Activated T-helper 9 cell treated with anti-CD3 and anti-CD28 coated beads, Interleukin-2, amount 50 U/mL, for 16 hours (primary cell): Measurements from ENCODE around the gene TMPO.
A peak's percentile ranks its signal among the peaks of the same experiment; 100 is the strongest.
"Not testable (repeated sequence)": the region's sequence is repeated elsewhere in the genome, so short reads cannot be mapped to it uniquely, and the experiment has no call there.

Experiments used
- DNase-seq: peaks from one replicate; pipeline ENCODE4 v3.0.0-alpha.2; 2020; ENCODE audit warnings: low read depth

Gene TMPO

DNA sequence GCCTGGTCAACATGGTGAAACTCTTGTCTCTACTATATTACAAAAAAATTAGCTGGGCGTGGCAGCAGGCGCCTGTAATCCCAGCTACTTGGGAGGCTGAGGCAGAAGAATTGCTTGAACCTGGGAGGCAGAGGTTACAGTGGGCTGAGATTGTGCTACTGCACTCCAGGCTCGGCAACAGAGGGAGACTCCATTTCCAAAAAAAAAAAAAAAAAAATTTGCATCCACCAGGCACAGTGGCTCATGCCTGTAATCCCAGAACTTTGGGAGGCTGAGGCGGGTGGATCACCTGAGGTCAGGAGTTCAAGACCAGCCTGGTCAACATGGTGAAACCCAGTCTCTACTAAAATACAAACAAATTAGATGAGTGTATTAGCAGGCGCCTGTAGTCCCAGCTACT, 3.6 kb upstream of the TMPO start:
- DNase-seq, result not testable (repeated sequence)

DNA sequence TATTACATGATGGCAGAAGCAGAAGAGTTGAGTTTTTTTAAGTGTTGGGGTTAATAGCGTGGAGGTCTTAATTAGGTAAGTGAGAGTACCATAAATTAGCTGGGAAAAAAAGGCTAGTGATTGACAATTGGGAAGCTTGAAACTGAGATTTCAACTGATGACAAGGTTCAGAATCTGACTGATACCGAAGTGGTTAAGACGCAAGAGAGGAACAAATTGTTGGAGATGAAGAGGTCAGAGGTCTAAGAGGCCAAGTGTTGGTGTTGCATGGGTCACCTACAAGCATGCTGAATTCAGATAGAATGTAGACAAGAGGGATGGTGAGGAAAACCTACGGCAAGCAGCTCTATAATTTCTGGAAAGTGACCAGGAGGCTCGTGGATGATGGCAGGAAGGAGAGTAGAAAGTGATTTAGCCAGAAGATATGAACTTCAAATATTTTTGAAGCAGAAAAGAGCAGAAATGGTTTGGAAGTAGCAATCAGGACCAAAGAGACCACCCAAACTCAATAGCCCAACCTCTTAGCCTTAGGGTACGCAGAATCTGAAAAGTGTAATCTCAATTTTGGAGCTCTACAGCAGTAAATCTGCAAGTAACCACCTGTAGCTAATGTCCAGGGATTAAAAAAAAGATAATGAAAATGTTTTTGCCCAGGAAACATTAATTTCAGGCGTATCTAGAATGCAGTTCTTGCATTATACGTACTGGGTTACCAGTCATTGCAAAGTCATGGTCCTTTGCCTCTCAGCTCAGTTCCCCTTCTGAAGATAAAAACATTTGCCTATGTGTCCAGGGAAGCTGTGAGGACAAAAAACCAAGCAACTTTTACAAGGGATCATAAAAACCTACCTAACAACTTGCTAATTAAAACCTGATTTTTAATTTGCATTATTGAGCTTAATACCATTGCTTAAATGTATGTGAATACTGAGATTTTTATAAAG, 1.7 kb upstream of the TMPO start:
- no peak for DNase-seq

DNA sequence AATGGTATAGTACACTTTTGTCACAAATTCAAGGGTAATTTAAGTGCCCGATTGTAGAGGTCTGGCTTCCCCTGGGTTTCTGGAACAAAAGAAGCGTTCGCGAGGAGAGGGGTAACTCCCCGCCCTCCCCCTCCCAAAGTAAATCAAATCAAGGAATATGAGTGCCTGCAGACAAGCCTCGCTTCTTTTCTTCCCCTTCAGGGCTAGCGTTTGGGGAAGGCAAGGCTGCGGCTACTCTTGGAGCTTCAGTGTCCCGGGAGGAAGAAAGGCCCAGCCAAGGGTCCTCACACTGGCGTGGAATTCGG, 456 bp upstream of the TMPO start:
- DNase-seq, result no peak

DNA sequence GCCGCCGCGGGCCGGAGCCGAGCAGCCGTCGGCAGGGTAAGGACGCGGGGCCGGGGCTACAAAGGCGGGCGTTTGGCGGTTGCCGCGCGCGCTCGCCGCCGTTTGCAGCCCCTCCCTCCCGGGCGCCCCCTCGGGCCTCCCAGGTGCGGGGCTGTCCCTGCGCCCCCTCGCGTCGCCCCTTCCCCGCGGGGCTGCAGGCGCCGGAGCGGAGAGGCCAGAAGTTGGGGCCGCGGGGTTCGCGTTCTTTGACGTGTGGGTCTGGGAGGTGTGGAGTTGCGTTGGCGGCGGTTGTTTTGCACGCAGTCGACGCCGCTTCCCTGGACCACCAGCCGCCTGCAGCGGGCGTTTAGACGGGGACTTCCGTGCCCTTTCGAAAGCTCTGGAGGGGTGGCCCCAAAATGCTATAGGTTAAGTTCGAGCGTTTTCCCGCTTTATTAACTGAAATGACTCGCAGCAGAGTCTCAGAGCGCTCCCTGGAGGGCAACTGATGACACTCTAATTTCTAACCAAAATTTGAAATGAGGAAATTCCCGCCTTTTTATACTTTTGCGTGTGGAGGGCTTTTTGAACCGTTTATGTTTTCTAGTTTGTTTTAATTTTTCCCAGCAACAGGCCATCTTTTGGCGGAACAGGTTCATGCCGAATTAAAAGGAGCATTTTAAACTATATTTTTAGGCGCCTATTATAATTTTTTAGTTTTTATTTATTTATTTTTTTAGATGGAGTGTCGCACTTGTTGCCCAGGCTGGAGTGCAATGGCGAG, 902 bp downstream of the TMPO start:
- peak; percentile 72 for DNase-seq

DNA sequence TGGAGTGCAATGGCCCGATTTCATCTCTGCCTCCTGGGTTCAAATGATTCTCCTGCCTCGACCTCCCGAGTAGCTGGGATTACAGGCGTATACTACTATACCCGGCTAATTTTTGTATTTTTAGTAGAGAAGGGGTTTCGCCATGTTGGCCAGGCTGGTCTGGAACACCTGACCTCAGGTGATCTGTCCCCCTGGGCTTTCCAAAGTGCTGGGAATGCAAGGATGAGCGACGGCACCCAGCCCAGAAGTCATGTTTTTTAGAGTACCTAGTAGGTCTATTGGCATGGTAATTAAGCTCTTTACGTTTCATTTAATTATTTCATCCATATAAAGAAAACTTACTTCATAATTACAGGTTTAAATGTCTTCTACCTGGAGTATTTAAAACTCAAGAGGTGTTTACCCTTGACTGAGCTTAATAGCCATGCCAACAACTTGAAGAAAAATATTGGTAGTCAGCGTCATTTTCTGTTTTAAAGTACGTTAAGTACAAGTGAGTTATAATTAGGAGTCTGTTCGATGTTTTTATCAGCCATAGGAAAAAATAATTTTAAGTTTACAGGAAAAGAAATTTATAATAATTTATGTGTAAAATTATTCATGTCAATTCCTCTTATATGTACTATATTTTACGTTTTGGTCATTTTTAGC, 4.0 kb downstream of the TMPO start:
- DNase-seq, result no peak

DNA sequence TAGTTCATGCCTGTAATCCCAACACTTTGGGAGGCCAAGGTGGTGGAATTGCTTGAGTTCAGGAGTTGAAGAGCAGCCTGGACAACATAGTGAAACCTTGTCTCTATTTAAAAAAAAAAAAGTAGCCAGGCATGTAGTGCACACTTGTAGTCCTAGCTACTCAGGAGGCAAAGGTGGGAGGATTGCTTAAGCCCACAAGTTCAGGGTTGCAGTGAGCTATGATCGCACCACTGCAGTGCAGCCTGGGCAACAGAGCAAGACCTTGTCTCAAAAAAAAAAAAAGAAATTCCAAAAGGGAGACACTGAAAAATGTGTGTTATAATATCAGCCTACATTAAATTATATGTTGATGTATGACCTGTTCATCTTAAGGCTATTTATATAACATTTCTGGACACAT, 14.7 kb downstream of the TMPO start:
- DNase-seq, result no peak

DNA sequence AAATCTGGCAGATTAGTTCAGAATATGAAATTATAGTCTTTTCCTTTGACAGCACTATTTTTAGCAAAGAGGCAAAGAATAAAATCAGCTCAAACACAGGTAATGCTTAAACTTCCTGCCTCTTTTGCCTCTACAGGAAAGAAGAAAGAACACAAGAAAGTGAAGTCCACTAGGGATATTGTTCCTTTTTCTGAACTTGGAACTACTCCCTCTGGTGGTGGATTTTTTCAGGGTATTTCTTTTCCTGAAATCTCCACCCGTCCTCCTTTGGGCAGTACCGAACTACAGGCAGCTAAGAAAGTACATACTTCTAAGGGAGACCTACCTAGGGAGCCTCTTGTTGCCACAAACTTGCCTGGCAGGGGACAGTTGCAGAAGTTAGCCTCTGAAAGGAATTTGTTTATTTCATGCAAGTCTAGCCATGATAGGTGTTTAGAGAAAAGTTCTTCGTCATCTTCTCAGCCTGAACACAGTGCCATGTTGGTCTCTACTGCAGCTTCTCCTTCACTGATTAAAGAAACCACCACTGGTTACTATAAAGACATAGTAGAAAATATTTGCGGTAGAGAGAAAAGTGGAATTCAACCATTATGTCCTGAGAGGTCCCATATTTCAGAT, 17.4 kb downstream of the TMPO start:
- no peak for DNase-seq

DNA sequence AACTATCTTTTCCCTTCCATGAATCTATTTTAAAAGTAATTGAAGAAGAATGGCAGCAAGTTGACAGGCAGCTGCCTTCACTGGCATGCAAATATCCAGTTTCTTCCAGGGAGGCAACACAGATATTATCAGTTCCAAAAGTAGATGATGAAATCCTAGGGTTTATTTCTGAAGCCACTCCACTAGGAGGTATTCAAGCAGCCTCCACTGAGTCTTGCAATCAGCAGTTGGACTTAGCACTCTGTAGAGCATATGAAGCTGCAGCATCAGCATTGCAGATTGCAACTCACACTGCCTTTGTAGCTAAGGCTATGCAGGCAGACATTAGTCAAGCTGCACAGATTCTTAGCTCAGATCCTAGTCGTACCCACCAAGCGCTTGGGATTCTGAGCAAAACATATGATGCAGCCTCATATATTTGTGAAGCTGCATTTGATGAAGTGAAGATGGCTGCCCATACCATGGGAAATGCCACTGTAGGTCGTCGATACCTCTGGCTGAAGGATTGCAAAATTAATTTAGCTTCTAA, 18.4 kb downstream of the TMPO start:
- DNase-seq, result no peak

DNA sequence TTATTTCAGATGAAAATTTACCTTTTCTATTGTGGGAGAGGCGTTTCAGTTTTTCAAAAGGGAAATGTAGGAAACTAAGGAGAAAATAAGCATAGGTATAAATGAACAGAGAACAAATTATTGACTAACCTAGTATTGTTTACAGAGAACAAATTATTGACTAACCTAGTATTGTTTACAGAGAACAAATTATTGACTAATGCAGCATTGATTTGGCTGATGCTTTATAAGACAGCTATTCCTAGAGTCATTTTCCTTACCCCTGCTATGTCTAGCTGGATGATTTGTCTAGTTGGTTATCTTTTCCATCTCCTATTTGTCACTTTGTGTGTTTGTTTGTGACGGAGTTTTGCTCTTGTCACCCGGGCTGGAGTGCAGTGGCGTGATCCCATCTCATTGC, 22.6 kb downstream of the TMPO start:
- no peak for DNase-seq

DNA sequence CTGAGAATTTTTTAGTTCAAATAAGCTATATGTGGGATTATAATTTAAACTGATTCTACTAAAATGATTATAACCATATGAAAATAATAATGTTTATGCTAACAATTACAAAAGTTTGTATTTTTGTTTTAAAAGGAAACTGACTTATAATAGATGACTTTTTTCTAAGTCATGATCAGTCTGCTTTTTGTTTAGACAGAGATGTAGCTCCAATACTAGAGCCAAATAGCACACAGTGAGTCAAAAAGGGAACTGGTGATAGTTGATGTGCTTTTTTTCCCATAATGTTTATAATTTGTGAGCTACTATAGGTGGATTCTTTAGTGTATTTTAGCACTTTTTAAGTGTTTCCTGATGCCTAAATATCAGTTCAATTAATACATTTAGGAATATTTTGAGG, 28.3 kb downstream of the TMPO start:
- DNase-seq, result no peak

DNA sequence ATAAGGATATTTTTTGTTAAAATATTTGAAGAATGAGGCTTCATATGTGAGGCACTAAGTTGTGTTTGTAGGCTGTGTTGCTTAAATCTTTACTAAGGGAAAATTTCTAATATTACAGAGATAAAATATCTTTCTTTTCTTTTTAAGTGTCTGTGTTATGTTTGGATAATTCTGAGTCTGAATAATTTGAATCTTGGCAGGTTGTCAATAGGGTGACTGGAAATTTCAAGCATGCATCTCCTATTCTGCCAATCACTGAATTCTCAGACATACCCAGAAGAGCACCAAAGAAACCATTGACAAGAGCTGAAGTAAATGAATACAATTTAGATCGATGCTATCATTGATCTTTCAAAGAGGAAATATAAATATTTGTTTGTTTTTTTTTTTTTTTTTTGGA, 29.4 kb downstream of the TMPO start:
- no peak for DNase-seq

DNA sequence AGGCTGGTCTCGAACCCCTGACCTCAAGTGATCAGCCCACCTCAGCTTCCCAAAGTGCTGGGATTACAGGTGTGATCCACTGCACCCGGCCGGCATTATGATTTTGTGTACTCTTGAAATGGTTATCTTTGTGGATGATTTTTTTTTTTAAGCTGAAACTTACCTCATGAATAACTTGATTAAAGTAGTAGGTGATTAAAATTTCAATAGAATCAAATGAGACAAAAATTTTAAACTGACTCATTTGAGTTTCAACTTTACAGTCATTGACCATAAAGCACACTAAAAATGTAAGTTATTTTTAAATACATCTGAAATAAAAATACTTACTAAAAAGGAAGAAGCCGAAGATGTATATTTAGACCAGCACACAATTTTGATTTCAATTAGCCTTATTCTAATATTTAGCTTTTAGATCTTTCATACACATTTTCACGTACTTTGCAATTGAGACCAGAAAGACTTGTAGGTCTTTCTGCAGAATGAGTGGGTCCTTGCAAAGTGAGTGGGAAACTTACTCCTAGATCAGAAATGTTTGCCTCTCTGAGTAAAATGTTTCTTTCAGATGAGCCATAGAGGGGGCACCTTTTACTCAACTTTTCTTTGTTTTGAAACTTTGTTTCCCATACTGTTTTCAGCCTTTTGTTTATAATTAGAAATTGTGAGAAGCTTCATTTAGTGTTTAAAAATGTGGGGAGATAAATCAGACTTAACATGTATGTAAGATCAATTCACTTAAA, 34.2 kb downstream of the TMPO start:
- no peak for DNase-seq

DNA sequence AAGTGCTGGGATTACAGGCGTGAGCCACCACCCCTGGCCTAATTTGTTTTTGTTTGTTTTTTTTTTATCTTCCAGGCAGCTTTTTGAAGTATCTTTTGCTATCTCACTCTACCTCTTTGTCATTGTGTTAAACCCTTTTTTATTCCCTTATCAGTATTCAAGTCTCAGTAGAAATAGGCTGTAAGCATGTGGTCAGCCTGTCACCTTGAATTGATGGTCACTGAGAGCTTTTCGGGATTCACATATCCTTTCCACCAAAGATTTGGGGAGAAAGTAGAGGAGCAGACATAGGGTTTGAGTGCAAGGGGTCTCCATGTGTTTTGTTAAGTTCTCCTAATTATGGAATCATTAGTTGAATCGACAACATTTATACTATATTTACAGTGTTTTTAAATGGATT, 36.4 kb downstream of the TMPO start:
- no peak for DNase-seq

DNA sequence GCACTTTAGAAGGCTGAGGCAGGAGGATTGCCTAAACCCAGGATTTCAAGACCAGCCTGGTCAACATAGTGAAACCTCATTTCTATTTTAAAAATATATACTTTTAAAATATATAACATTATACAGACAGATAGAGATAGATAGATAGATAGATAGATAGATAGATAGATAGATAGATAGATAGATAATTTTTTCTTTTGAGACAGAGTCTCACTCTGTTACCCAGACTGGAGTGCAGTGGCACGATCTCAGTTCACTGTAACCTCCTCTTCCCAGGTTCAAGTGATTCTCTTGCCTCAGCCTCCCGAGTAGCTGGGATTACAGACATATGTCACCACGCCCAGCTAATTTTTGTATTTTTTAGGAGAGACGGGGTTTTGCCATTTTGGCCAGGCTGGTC, 42.7 kb downstream of the TMPO start:
- not testable (repeated sequence) for DNase-seq

DNA sequence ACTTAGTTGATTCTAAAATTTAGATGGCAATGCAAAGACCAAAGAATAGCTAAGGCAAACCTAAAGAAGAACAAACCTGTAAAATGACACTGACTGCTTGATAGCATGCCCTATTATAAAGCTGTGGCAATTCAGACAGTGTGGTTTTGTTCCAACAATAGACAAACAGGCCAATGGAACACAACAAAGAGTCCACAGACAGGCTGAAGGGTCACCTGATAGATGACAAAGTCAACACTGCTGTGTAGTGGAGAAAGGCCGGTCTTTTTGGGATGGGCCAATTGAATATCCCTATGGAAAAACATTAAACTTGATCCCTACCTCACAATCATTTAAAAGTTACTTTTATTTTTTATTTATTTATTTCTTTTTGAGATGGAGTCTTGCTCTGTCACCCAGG, 44.3 kb downstream of the TMPO start:
- DNase-seq, result no peak

DNA sequence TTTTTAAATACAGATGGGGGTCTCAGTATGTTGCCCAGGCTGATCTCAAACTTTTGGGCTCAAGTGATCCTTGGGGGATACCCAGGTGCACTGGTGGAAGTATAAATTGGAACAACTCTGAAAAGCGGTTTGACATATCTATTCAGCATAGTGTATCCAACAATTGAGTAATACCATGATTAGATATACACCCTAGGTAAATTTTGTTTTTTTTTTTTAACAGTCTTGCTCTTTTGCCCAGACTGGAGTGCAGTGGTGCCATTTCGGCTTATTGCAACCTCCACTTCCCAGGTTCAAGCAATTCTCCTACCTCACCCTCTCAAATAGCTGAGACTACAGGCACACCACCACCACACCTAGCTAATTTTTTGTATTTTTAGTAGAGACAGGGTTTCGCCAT, 46.5 kb downstream of the TMPO start:
- DNase-seq, result no peak

DNA sequence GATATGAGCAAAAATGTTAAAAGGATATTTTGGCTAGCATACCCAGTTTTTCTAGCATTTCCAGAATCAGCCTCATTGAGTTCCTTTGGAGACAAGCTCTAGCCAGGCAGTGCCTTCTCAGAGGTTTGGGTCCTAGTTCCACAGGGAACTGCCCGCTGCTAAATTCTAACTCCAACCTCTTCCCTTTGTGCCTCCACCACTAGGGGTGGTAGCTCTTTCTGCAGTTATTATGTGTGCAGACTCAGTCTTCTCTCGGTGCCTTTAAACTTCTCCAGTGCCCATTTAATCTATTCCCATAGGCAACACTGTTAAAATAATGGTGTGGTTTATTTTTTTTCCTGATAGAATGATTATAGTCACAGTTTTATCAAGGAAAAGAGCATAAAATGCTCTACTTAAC, 56.6 kb downstream of the TMPO start:
- no peak for DNase-seq

DNA sequence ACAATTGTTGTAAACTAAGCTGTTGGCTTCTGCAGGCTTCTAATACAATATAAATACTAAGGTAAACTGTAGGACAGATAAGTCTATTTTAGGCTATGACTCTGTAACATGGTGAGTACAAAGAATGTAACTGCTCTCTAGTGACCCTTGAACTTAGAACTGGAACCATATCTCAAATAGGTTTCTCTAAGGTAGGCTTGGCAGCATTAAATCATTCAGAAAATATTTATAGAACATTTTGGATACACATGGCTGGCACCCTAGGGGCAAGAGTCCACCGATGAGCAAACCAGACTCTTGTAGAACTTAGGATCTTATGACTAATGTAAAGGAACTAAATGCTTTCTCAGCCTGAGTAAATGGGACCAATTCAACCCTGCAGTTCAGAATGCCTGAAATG, 58.7 kb downstream of the TMPO start:
- DNase-seq, result no peak

DNA sequence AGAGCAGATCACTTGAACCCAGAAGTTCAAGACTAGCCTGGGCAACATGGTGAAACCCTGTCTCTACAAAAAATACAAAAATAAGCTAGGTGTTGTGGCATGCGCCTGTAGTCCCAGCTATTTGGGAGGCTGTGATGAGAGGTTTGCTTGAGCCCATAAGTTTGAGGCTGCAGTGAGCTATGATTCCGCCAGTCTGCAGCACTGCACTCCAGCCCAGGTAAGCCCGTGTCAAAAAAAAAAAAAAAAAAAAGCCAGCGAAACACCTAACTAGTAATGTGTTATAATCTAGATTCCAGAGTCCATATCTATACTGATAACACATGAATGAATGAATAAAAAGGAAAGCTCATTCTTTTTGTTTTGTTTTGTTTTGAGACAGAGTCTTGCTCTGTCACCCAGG, 59.6 kb downstream of the TMPO start:
- no peak for DNase-seq

DNA sequence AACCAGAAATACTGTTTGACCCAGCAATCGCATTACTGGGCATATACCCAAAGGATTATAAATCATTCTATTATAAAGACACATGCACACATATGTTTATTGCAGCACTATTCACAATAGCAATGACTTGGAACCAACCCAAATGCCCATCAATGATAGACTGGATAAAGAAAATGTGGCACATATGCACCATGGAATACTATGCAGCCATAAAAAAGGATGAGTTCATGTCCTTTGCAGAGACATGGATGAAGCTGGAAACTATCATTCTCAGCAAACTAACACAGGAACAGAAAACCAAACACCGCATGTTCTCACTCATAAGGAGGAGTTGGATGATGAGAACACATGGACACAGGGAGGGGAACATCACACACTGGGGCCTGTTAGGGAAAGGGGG, 61.4 kb downstream of the TMPO start:
- not testable (repeated sequence) for DNase-seq

DNA sequence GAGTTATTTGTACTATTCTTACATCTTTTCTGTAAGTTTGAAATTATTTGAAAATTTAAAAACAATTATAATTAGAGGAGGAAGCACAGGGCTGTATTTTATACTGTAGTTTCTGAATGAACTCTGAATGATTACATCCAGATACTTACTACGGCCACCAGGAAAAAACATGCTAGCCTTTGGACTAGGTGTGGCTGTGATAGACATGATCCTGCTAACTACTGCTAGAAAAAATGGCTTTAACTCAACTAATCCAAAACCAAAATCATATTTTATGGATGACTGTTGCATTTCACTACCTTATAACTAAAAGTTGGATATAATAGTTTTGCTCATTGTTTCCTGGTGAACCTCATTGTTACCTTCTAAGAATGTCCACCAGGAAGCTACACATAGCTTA, 63.0 kb downstream of the TMPO start:
- no peak for DNase-seq

DNA sequence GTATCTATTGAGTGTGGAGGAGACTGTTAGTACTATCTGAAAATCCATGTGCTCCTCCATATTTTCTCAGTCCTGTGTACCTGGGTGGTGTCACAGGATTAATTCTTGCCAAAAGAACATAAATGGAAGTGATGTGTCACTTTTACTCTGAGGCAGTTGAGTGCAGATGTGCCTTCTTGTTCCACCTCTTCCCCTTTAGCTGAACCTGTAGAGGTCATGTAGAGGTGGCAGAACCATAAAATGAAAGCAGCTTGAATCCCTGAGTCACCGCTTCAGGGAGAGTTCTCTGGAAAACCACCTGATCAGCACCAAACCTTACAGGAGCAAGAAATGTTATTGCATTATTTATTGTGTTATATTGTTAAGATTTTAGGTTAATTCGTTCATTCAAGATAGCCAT, 63.4 kb downstream of the TMPO start:
- DNase-seq, result no peak
